Activated CD4-positive, alpha-beta T cell treated with anti-CD3 and anti-CD28 coated beads, Interleukin-2, amount 50 U/mL, for 24 hours (primary cell): ENCODE measurements around the gene ZNF662.

Source experiments
- DNase-seq, 2 donors: peaks; one replicate each; pipeline ENCODE4 v3.0.0-alpha.2; 2020; ENCODE audit warnings: low read depth in 1 of 2, low spot score in 1 of 2

The ZNF662 gene

GRCh38 chr3:42886294-42886822 is 19.6 kb upstream of the ZNF662 start:
- no peak for DNase-seq

GRCh38 chr3:42887084-42887483 is 18.9 kb upstream of the ZNF662 start:
- DNase-seq: no peak

GRCh38 chr3:42891042-42891441 is 14.9 kb upstream of the ZNF662 start:
- no peak for DNase-seq

GRCh38 chr3:42892169-42892568 is 13.8 kb upstream of the ZNF662 start:
- no peak for DNase-seq

GRCh38 chr3:42892807-42893206 is 13.1 kb upstream of the ZNF662 start:
- no peak for DNase-seq

- no peak for DNase-seq
These were observed 11.0 kb upstream of the ZNF662 start for GRCh38 chr3:42894698-42895579.

- DNase-seq: no peak
These were observed 10.4 kb upstream of the ZNF662 start for GRCh38 chr3:42895580-42895868.

GRCh38 chr3:42898896-42899675 is 6.9 kb upstream of the ZNF662 start:
- no peak for DNase-seq

GRCh38 chr3:42900226-42901072 is 5.5 kb upstream of the ZNF662 start:
- DNase-seq: no peak

- no peak for DNase-seq
These were observed 4.9 kb upstream of the ZNF662 start for GRCh38 chr3:42901073-42901415.

- DNase-seq: no peak
These were observed 3.7 kb upstream of the ZNF662 start for GRCh38 chr3:42902257-42902656.

- DNase-seq: no peak
These were observed 1.9 kb upstream of the ZNF662 start for GRCh38 chr3:42904076-42904475.

GRCh38 chr3:42905740-42906069 is 237 bp upstream of the ZNF662 start:
- DNase-seq: no peak

GRCh38 chr3:42906848-42907183 is 874 bp downstream of the ZNF662 start:
- no peak for DNase-seq

- no peak for DNase-seq
These were observed 2.7 kb downstream of the ZNF662 start for GRCh38 chr3:42908675-42909074.

GRCh38 chr3:42911551-42911950 is 5.6 kb downstream of the ZNF662 start:
- DNase-seq: no peak

GRCh38 chr3:42914771-42915515 is 9.0 kb downstream of the ZNF662 start:
- no peak for DNase-seq

- DNase-seq: no peak
These were observed 17.7 kb downstream of the ZNF662 start for GRCh38 chr3:42923606-42924005.

- no peak for DNase-seq
These were observed 20.4 kb downstream of the ZNF662 start for GRCh38 chr3:42926310-42926709.

- no peak for DNase-seq
These were observed 28.2 kb downstream of the ZNF662 start for GRCh38 chr3:42934111-42934510.

- no peak for DNase-seq
These were observed 29.0 kb downstream of the ZNF662 start for GRCh38 chr3:42934910-42935309.
